Measurements from ENCODE around the gene TRMT61B.

Gene TRMT61B

GRCh38 chr2:28901841-28902240 is 31.7 kb upstream of the TRMT61B start:
- no peak overlapping the region for H3K4me3 ChIP-seq (ENCODE audit: low read depth, low read length)
- no peaks in the 10 kb centered on the region for H3K27me3 ChIP-seq (ENCODE audit: insufficient read depth, low read length)
- peaks cover 70% of the 10 kb centered on the region for H3K4me1 ChIP-seq (ENCODE audit: control insufficient read depth, insufficient read depth, low read length, unreplicated experiment)
- H3K79me2 ChIP-seq (ENCODE audit: control insufficient read depth, insufficient read depth, low read length, unreplicated experiment): peaks cover 98% of the 10 kb centered on the region
- H3K36me3 ChIP-seq (ENCODE audit: insufficient read depth, low read length): peaks cover 14% of the 10 kb centered on the region
- peak overlapping the region; percentile 8; the same call in 1 of the 2 replicates for H3K27ac ChIP-seq (ENCODE audit: low read depth, low read length)
- no peak overlapping the region for H2AFZ ChIP-seq (ENCODE audit: low read length, unreplicated experiment)

- H3K36me3 ChIP-seq (ENCODE audit: insufficient read depth, low read length): peaks cover 10% of the 10 kb centered on the region
Measured at GRCh38 chr2:28901202-28901601, 31.1 kb upstream of the TRMT61B start.

DNA sequence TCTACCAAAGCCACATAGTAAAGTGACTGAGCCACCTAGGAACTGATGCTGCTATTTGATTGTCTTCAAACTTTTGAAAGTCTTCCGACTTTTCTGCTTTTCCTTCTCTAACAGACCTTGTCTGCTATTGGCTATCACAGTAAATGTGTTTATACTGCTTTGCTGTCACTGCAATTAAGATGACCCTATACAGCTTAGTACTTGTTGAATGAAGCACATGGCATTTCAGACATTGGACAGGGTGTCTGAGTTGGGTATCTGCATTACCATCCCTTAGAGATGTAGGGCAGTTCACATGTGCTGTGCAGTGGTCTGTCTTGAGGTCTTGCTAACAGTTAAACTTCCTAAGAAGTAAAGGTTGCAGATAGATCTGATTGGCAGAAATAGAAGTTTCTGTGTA is 27.9 kb upstream of the TRMT61B start:
- peaks cover 54% of the 10 kb centered on the region for H3K4me1 ChIP-seq (ENCODE audit: control insufficient read depth, insufficient read depth, low read length, unreplicated experiment)
- H3K27ac ChIP-seq (ENCODE audit: low read depth, low read length): no peak overlapping the region
- H3K27me3 ChIP-seq (ENCODE audit: insufficient read depth, low read length): no peaks in the 10 kb centered on the region
- peaks cover 4% of the 10 kb centered on the region for H3K36me3 ChIP-seq (ENCODE audit: insufficient read depth, low read length)
- peaks cover 86% of the 10 kb centered on the region for H3K79me2 ChIP-seq (ENCODE audit: control insufficient read depth, insufficient read depth, low read length, unreplicated experiment)
- no peak overlapping the region for H2AFZ ChIP-seq (ENCODE audit: low read length, unreplicated experiment)
- peak overlapping the region; percentile 92; the same call in 1 of the 2 replicates for H3K4me3 ChIP-seq (ENCODE audit: low read depth, low read length)

More at GRCh38 chr2:28901202-28901601, 31.1 kb upstream of the TRMT61B start:
- Histone ChIP-seq H2AFZ (ENCODE audit: low read length, unreplicated experiment) (no peak overlapping the region), H3K27me3 (ENCODE audit: insufficient read depth, low read length) (no peaks in the 10 kb centered on the region), H3K79me2 (ENCODE audit: control insufficient read depth, insufficient read depth, low read length, unreplicated experiment) (peaks cover 99% of the 10 kb centered on the region), H3K4me3 (ENCODE audit: low read depth, low read length) (no peak overlapping the region), H3K27ac (ENCODE audit: low read depth, low read length) (peak overlapping the region; percentile 8; the same call in 1 of the 2 replicates), H3K4me1 (ENCODE audit: control insufficient read depth, insufficient read depth, low read length, unreplicated experiment) (peaks cover 75% of the 10 kb centered on the region)

GRCh38 chr2:28896906-28897305 is 26.8 kb upstream of the TRMT61B start:
- Histone ChIP-seq H3K27ac (ENCODE audit: low read depth, low read length) (peak overlapping the region; percentile 8; the same call in 1 of the 2 replicates), H3K4me3 (ENCODE audit: low read depth, low read length) (peak overlapping the region; percentile 92), H3K27me3 (ENCODE audit: insufficient read depth, low read length) (no peaks in the 10 kb centered on the region), H2AFZ (ENCODE audit: low read length, unreplicated experiment) (no peak overlapping the region), H3K36me3 (ENCODE audit: insufficient read depth, low read length) (no peaks in the 10 kb centered on the region), H3K4me1 (ENCODE audit: control insufficient read depth, insufficient read depth, low read length, unreplicated experiment) (peaks cover 46% of the 10 kb centered on the region), H3K79me2 (ENCODE audit: control insufficient read depth, insufficient read depth, low read length, unreplicated experiment) (peaks cover 75% of the 10 kb centered on the region)

DNA sequence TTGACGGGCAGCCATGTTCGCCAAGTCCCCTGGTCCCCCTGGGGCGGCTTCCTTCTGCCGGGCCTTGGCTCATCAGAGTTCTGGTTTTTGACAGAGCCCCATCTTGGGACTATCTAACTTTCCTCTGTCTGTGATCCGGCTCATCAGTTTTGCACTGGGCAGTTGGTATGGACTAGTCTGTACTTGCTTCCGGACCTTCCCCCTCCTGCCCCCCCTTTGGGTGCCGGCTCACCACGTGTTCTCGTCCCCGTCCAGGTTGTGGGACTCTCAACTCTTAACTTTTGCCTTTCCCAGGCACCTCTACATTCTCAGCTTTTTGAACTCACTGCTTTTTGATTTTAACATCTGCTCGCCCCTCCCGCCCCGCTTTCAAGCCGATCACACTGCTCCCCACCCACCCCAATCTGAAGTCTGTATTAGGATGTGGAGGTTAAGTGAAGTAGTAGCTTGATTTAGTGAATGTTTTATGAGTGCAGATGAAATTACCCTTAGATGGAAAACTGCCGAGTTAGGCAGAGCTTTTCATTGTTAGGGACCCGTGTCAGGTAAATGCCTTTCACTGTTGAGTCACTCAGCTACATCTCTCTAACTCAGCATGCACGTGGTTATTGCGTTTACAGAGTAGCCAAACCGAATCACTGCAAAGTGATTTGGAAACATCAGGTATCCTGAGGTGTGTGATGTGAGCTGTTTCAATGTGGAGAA is 25.2 kb upstream of the TRMT61B start:
- Histone ChIP-seq H2AFZ (ENCODE audit: low read length, unreplicated experiment) (peak overlapping the region; percentile 90), H3K36me3 (ENCODE audit: insufficient read depth, low read length) (no peaks in the 10 kb centered on the region), H3K4me3 (ENCODE audit: low read depth, low read length) (peak overlapping the region; percentile 92), H3K79me2 (ENCODE audit: control insufficient read depth, insufficient read depth, low read length, unreplicated experiment) (peaks cover 59% of the 10 kb centered on the region), H3K27ac (ENCODE audit: low read depth, low read length) (peak overlapping the region; percentile 74), H3K27me3 (ENCODE audit: insufficient read depth, low read length) (no peaks in the 10 kb centered on the region), H3K4me1 (ENCODE audit: control insufficient read depth, insufficient read depth, low read length, unreplicated experiment) (peaks cover 30% of the 10 kb centered on the region)

DNA sequence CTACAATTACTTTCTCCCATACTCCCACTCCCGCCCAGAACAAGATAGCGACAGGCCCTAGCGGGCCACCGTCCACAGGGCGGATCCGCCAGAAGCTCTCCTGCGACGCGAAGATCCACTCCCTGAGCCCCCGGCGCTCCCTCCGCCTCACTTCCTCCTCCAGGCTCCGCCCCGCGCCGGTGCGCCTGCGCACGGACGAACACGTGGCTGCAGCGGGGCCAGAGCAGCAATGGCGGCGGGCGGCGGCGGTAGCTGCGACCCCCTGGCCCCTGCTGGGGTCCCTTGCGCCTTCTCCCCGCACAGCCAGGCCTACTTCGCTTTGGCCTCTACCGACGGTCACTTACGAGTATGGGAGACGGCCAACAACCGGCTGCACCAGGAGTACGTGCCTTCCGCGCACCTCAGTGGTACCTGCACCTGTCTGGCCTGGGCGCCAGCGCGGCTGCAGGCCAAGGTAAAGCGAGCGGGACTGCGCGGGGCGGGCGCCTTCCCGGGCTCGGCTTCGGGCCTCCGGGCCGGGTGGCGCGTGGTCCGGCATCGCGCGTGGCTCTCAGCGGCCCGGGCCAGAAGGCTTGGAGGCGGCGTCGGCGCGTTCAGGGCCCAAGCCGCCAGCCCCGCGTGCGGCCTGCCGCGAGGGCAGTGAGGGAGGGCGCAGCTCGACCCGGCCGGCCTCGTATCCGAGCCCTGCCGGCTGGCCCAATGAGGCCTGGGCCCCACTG is 24.5 kb upstream of the TRMT61B start, which contains the start of gene WDR43:
Gene WDR43 (plus strand): TSS at position 198 of the 719 bp plus-strand sequence. CDS start 32 bp downstream, at position 230.
- Histone ChIP-seq H3K27me3 (ENCODE audit: insufficient read depth, low read length) (no peaks in the 10 kb centered on the region), H2AFZ (ENCODE audit: low read length, unreplicated experiment) (peak within 1 kb of the TSS; percentile 90), H3K36me3 (ENCODE audit: insufficient read depth, low read length) (no peaks in the 10 kb centered on the region)

GRCh38 chr2:28893488-28893887 is 23.4 kb upstream of the TRMT61B start:
- H3K27ac ChIP-seq (ENCODE audit: low read depth, low read length): no peak overlapping the region
- H3K27me3 ChIP-seq (ENCODE audit: insufficient read depth, low read length): no peaks in the 10 kb centered on the region
- no peak overlapping the region for H2AFZ ChIP-seq (ENCODE audit: low read length, unreplicated experiment)
- H3K4me1 ChIP-seq (ENCODE audit: control insufficient read depth, insufficient read depth, low read length, unreplicated experiment): peaks cover 22% of the 10 kb centered on the region
- no peaks in the 10 kb centered on the region for H3K36me3 ChIP-seq (ENCODE audit: insufficient read depth, low read length)
- peaks cover 41% of the 10 kb centered on the region for H3K79me2 ChIP-seq (ENCODE audit: control insufficient read depth, insufficient read depth, low read length, unreplicated experiment)
- H3K4me3 ChIP-seq (ENCODE audit: low read depth, low read length): no peak overlapping the region

More for the DNA sequence above, 24.5 kb upstream of the TRMT61B start, which contains the start of gene WDR43:
- H3K27ac ChIP-seq (ENCODE audit: low read depth, low read length): peak within 1 kb of the TSS; percentile 74
- peaks cover 52% of the 10 kb centered on the region for H3K79me2 ChIP-seq (ENCODE audit: control insufficient read depth, insufficient read depth, low read length, unreplicated experiment)
- H3K4me1 ChIP-seq (ENCODE audit: control insufficient read depth, insufficient read depth, low read length, unreplicated experiment): peaks cover 30% of the 10 kb centered on the region
- peak within 1 kb of the TSS; percentile 92 for H3K4me3 ChIP-seq (ENCODE audit: low read depth, low read length)

DNA sequence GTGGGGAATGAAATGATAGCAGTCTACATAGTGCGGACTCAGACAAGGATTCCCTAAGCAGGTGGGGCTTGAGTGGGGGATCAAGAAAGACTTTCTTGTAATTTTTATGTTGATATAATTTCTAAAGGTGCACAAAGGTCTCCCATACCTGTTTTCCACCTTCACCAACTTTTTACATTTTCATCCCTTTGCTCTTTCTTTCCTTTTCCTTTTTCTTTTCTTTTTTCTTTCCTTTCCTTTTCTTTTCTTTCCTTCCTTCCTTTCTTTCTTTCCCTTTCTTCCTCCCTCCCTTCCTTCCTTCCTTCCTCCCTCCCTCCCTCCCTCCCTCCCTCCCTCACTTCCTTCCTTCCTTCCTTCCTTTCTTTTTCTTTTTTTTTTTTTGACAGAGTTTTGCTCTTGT is 10.1 kb upstream of the TRMT61B start:
- Histone ChIP-seq H3K4me1 (ENCODE audit: control insufficient read depth, insufficient read depth, low read length, unreplicated experiment) (no peaks in the 10 kb centered on the region), H3K79me2 (ENCODE audit: control insufficient read depth, insufficient read depth, low read length, unreplicated experiment) (no peaks in the 10 kb centered on the region)

DNA sequence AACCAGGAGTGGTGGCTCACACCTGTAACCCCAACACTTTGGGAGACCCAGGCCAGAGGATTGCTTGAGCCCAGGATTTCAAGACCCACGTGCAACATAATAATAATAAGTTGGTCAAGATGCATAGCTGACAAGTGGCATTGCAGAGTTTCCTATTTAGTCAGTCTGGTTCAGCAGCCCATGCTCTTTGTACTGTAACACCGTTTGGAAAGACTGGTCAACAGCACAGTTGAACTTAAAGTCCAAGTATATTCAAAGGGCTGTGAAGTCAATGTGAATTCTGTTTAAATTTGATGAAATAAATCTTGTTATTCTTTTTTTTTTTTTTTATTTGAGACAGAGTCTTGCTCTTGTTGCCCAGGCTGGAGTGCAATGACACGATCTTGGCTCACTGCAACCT is 1.5 kb upstream of the TRMT61B start:
- Histone ChIP-seq H3K27me3 (ENCODE audit: insufficient read depth, low read length) (peaks cover 14% of the 10 kb centered on the region), H3K4me1 (ENCODE audit: control insufficient read depth, insufficient read depth, low read length, unreplicated experiment) (peaks cover 16% of the 10 kb centered on the region), H2AFZ (ENCODE audit: low read length, unreplicated experiment) (no peak overlapping the region), H3K4me3 (ENCODE audit: low read depth, low read length) (no peak overlapping the region; the same call in 1 of the 2 replicates), H3K79me2 (ENCODE audit: control insufficient read depth, insufficient read depth, low read length, unreplicated experiment) (peaks cover 33% of the 10 kb centered on the region), H3K36me3 (ENCODE audit: insufficient read depth, low read length) (no peaks in the 10 kb centered on the region), H3K27ac (ENCODE audit: low read depth, low read length) (no peak overlapping the region)

More for the DNA sequence above, 10.1 kb upstream of the TRMT61B start:
- Histone ChIP-seq H3K27me3 (ENCODE audit: insufficient read depth, low read length) (peaks cover 26% of the 10 kb centered on the region), H3K36me3 (ENCODE audit: insufficient read depth, low read length) (no peaks in the 10 kb centered on the region), H2AFZ (ENCODE audit: low read length, unreplicated experiment) (no peak overlapping the region), H3K27ac (ENCODE audit: low read depth, low read length) (no peak overlapping the region), H3K4me3 (ENCODE audit: low read depth, low read length) (no peak overlapping the region)

- Histone ChIP-seq H3K27ac (ENCODE audit: low read depth, low read length) (peak overlapping the region; percentile 24; the same call in 1 of the 2 replicates), H3K4me3 (ENCODE audit: low read depth, low read length) (peak overlapping the region; percentile 88), H3K79me2 (ENCODE audit: control insufficient read depth, insufficient read depth, low read length, unreplicated experiment) (peaks cover 45% of the 10 kb centered on the region), H3K27me3 (ENCODE audit: insufficient read depth, low read length) (no peaks in the 10 kb centered on the region), H2AFZ (ENCODE audit: low read length, unreplicated experiment) (peak overlapping the region; percentile 54), H3K36me3 (ENCODE audit: insufficient read depth, low read length) (no peaks in the 10 kb centered on the region), H3K4me1 (ENCODE audit: control insufficient read depth, insufficient read depth, low read length, unreplicated experiment) (peaks cover 22% of the 10 kb centered on the region)
Measured at GRCh38 chr2:28869494-28870145, 489 bp downstream of the TRMT61B start.
